ENCODE measurements around the gene ABCC1. TPM values are rescaled to one million over a fixed set of nuclear protein-coding genes. Genes with fewer than 3 reads are reported as not detected.

The ABCC1 gene
- total RNA-seq, 1 experiment from 2014 or later, result 56.4 TPM

- Histone ChIP-seq H2BK120ac (ENCODE audit: low read depth, low read length, poor library complexity, severe bottlenecking) (no peak overlapping the region), H4K8ac (replicated peaks; ENCODE audit: insufficient read length, low read depth, low read length) (no peak overlapping the region), H3K56ac (ENCODE audit: insufficient read length, low read depth, low read length) (no peak overlapping the region), H2BK15ac (ENCODE audit: low read depth, low read length) (no peak overlapping the region), H4K20me1 (ENCODE audit: control insufficient read depth, insufficient read depth, insufficient read length) (no peaks in the 10 kb centered on the region), H3K23me2 (ENCODE audit: insufficient read length, low read depth, low read length, poor library complexity, severe bottlenecking) (no peaks in the 10 kb centered on the region), H3K27me3 (ENCODE audit: insufficient read depth, low read length) (no peaks in the 10 kb centered on the region), H3K27ac (ENCODE audit: insufficient read length, low read depth, low read length) (no peak overlapping the region), H3K79me2 (ENCODE audit: insufficient read depth, low read length) (peaks cover 28% of the 10 kb centered on the region; the same call in 1 of the 2 replicates), H3K4me2 (ENCODE audit: insufficient read depth, insufficient read length, low read length) (no peak overlapping the region), H3T11ph (ENCODE audit: low read length) (no peak overlapping the region), H3K79me1 (ENCODE audit: insufficient read depth, low read depth, low read length, poor library complexity, severe bottlenecking) (peaks cover 6% of the 10 kb centered on the region), H4K5ac (ENCODE audit: insufficient read length, low read depth, low read length) (no peak overlapping the region), H3K18ac (ENCODE audit: insufficient read length, low read depth, low read length) (no peak overlapping the region), H2BK12ac (ENCODE audit: insufficient read length, low read depth, low read length) (no peak overlapping the region), H3K23ac (ENCODE audit: insufficient read length, low read depth, low read length) (no peak overlapping the region), H2BK5ac (ENCODE audit: insufficient read length, low read length) (no peak overlapping the region), H2AFZ (ENCODE audit: low read length) (no peak overlapping the region), H3K4me1 (ENCODE audit: insufficient read depth, low read length) (peaks cover 18% of the 10 kb centered on the region), H3K4ac (ENCODE audit: low read depth, low read length) (no peak overlapping the region), H3K9ac (ENCODE audit: extremely low read depth, insufficient read length, low read length) (no peak overlapping the region), H4K91ac (ENCODE audit: insufficient read length, low read depth, low read length) (no peak overlapping the region), H3K9me3 (ENCODE audit: control insufficient read depth, low read depth, low read length) (no peaks in the 10 kb centered on the region), H2AK5ac (ENCODE audit: insufficient read length, low read length) (no peak overlapping the region), H3K14ac (ENCODE audit: insufficient read depth, low read length) (no peak overlapping the region), H2BK20ac (ENCODE audit: low read depth, low read length, poor library complexity, severe bottlenecking) (no peak overlapping the region)
- H3K4me1 Mint-ChIP-seq, result peaks cover 47 to 48% of the 10 kb centered on the region in 2 experiments
- no peaks in the 10 kb centered on the region for H3K27me3 Mint-ChIP-seq (ENCODE audit: low read depth)
- H3K36me3 Mint-ChIP-seq (ENCODE audit: insufficient read depth in 1 of 3, low read depth in 3 of 3), result peaks cover 51 to 57% (median 52%) of the 10 kb centered on the region in 3 experiments
- H3K4me3 Mint-ChIP-seq, result no peak overlapping the region; a peak in 1 of 5 replicates
- no CpG with 5 or more reads among the region's 2 CpGs for WGBS (ENCODE audit: extremely low coverage, insufficient read length, low lambda C conversion rate)
- H3K27ac Mint-ChIP-seq, result no peak overlapping the region
- no peak for TF ChIP-seq CTCF (conservative IDR thresholded peaks at IDR 0.05)
- DNase-seq, result no peak
- H3K9me3 Mint-ChIP-seq, result peaks cover 19 to 42% of the 10 kb centered on the region in 2 experiments
These were observed 24.6 kb downstream of the ABCC1 start for GRCh38 chr16:15974057-15974456.
